K562 (cell line): Measurements from ENCODE around the gene NT5C1B. TPM values are rescaled to one million over a fixed set of nuclear protein-coding genes. Genes with fewer than 3 reads are reported as not detected.

Experiments used
- ATAC-seq: fragments of 200-7000 bp; cut with Tn5 transposase; 3 replicates; pipeline ENCODE4 v1.9.1; 2020; ENCODE audit warnings: moderate library complexity
- BruUV-seq: library from RNA; stranded (reverse); fragments of 400-500 nt; replicated peaks from 2 replicates; lab custom pipeline; 2021; lab: Mats Ljungman, UMichigan
- CTCF ChIA-PET: fragments of 300-600 bp; formaldehyde crosslinking; extraction: SDS; loops from one replicate; lab custom pipeline; 2021; ENCODE audit warnings: low intra/inter-chr PET ratio; lab: Yijun Ruan, JAX
- POLR2A ChIA-PET: fragments of 300-600, 350-650 bp; sonication (Branson Sonifier 250); formaldehyde crosslinking; extraction: SDS; loops from one replicate; lab custom pipeline; 2021; ENCODE audit warnings: antibody characterized with exemption, inconsistent platforms; lab: Yijun Ruan, JAX
- DNase-seq, 4 experiments: peaks; one replicate each; pipeline versions ENCODE4 v3.0.0 to v3.0.0-alpha.2; 2011 to 2018; ENCODE audit warnings: low spot score in 3 of 4, mixed read lengths in 3 of 4; ENCODE audit errors: extremely low read depth in 1 of 4
- FAIRE-seq: peaks from 2 replicates; lab custom pipeline; 2011; peaks lifted over from hg19 to GRCh38; lab: Jason Lieb, UNC
- H2AFZ ChIP-seq: 2 replicates; pipeline ENCODE4 v1.6.0; 2011; ENCODE audit warnings: low read depth, low read length, control low read depth, inconsistent platforms
- H3K27ac ChIP-seq: fragments of 200-600 bp; 3 replicates; pipeline ENCODE4 v1.8.0; 2011; ENCODE audit warnings: low read depth, mild to moderate bottlenecking, control low read depth, inconsistent platforms, low read length, moderate library complexity, mixed read lengths; ENCODE audit errors: extremely low read depth
- H3K27me3 ChIP-seq, 2 experiments: fragments of 300-600 bp in 1 of 2; 2 replicates in 1 of 2; 3 replicates in 1 of 2; pipeline versions ENCODE4 v1.6.0 to v1.8.0; 2011; ENCODE audit warnings: inconsistent platforms in 2 of 2, low read length in 2 of 2, mild to moderate bottlenecking in 1 of 2, mixed read lengths in 1 of 2, moderate library complexity in 1 of 2; ENCODE audit not compliant: control insufficient read depth in 2 of 2, insufficient read depth in 2 of 2
- H3K36me3 ChIP-seq: fragments of 300-600 bp; 3 replicates; pipeline ENCODE4 v1.8.0; 2011; ENCODE audit warnings: mild to moderate bottlenecking, low read length, inconsistent platforms; ENCODE audit not compliant: control insufficient read depth, insufficient read depth
- H3K4me1 ChIP-seq, 2 experiments: fragments of 200-600 bp in 1 of 2; replicated peaks in 1 of 2; 2 replicates in 1 of 2; 3 replicates in 1 of 2; pipeline versions ENCODE4 v1.5.1 to v1.8.0; 2011; ENCODE audit warnings: inconsistent platforms in 2 of 2, low read length in 2 of 2, mild to moderate bottlenecking in 1 of 2, mixed read lengths in 1 of 2, moderate library complexity in 1 of 2; ENCODE audit not compliant: control insufficient read depth in 2 of 2, insufficient read depth in 2 of 2
- H3K4me2 ChIP-seq: 2 replicates; pipeline ENCODE4 v1.6.1; 2011; ENCODE audit warnings: low read length, control low read depth, inconsistent platforms, mixed read lengths; ENCODE audit not compliant: insufficient read depth
- H3K4me3 ChIP-seq: fragments of 200-600 bp; sonication (generic), shearing (Covaris generic); 2 replicates; pipeline ENCODE4 v1.5.1; 2016; ENCODE audit warnings: control low read depth, inconsistent platforms
- H3K79me2 ChIP-seq: fragments of 200-600 bp; 3 replicates; pipeline ENCODE4 v1.8.0; 2011; ENCODE audit warnings: low read length, inconsistent platforms; ENCODE audit not compliant: control insufficient read depth, insufficient read depth
- H3K9ac ChIP-seq, 2 experiments: 2 replicates each; pipeline versions ENCODE4 v1.6.0 to v1.6.1; 2011; ENCODE audit warnings: low read depth in 2 of 2, low read length in 2 of 2, control low read depth in 1 of 2, inconsistent platforms in 1 of 2, mild to moderate bottlenecking in 1 of 2, mixed read lengths in 1 of 2; ENCODE audit not compliant: insufficient read depth in 1 of 2
- H3K9me1 ChIP-seq: one replicate; pipeline ENCODE4 v1.6.0; 2011; ENCODE audit warnings: inconsistent platforms, mild to moderate bottlenecking, low read length, moderate library complexity; ENCODE audit not compliant: control insufficient read depth, insufficient read depth
- H3K9me3 ChIP-seq: replicated peaks from 2 replicates; pipeline ENCODE4 v1.5.1; 2011; ENCODE audit warnings: low read depth, low read length, inconsistent platforms; ENCODE audit not compliant: control insufficient read depth, insufficient read depth
- H4K20me1 ChIP-seq: replicated peaks from 2 replicates; pipeline ENCODE4 v1.6.1; 2011; ENCODE audit warnings: low read length, inconsistent platforms, mixed read lengths; ENCODE audit not compliant: control insufficient read depth, insufficient read depth
- CBFA2T3 ChIP-seq: fragments of 450-650 bp; IDR thresholded peaks from 2 replicates; pipeline ENCODE4 v1.6.1; 2017
- CHD4 ChIP-seq: fragments of 200-600 bp; sonication (generic); IDR thresholded peaks from 3 replicates; pipeline ENCODE4 v1.6.1; 2012; ENCODE audit warnings: low read depth, mild to moderate bottlenecking, mixed read lengths, low read length, inconsistent platforms; ENCODE audit not compliant: insufficient read depth, insufficient replicate concordance, poor library complexity, severe bottlenecking
- CREB3 ChIP-seq: fragments of 450-650 bp; conservative IDR thresholded peaks from 2 replicates; pipeline ENCODE4 v1.6.1; 2016; ENCODE audit warnings: missing genetic modification characterization, low read depth, mild to moderate bottlenecking, missing compliant biosample characterization, moderate library complexity
- CREB3L1 ChIP-seq: fragments of 450-650 bp; IDR thresholded peaks from 2 replicates; pipeline ENCODE4 v1.6.1; 2014; ENCODE audit warnings: low read depth, mild to moderate bottlenecking, moderate library complexity, borderline replicate concordance
- DLX4 ChIP-seq: fragments of 250-450 bp; sonication (Bioruptor Pico); IDR thresholded peaks from 2 replicates; pipeline ENCODE4 v1.6.1; 2021; ENCODE audit warnings: mild to moderate bottlenecking
- EP300 ChIP-seq: IDR thresholded peaks from 2 replicates; pipeline ENCODE4 v1.6.1; 2012; ENCODE audit warnings: low read length, improper control_type of control experiment
- ETV5 ChIP-seq: sonication (generic); formaldehyde crosslinking; IDR thresholded peaks from 2 replicates; pipeline ENCODE4 v1.4.0; 2020; ENCODE audit warnings: low read depth, mild to moderate bottlenecking, missing genetic modification reagents
- FOXA3 ChIP-seq, 2 experiments: fragments of 450-650 bp in 1 of 2; sonication (generic) in 1 of 2; formaldehyde crosslinking; IDR thresholded peaks in 1 of 2; conservative IDR thresholded peaks in 1 of 2; 2 replicates each; pipeline versions ENCODE4 v1.4.0 to v1.8.0; 2020 to 2022; ENCODE audit warnings: mild to moderate bottlenecking in 2 of 2, missing genetic modification reagents in 1 of 2
- HDAC1 ChIP-seq, 2 experiments: fragments of 450-650 bp; IDR thresholded peaks; 2 replicates each; pipeline ENCODE4 v1.6.1; 2016 to 2017; ENCODE audit warnings: inconsistent platforms in 1 of 2, mild to moderate bottlenecking in 1 of 2, moderate library complexity in 1 of 2
- HMG20B ChIP-seq: fragments of 250-450 bp; sonication (Bioruptor Pico); IDR thresholded peaks from 2 replicates; pipeline ENCODE4 v1.5.0; 2021; ENCODE audit warnings: mild to moderate bottlenecking
- HNRNPL ChIP-seq: fragments of 200-400 bp; formaldehyde crosslinking; IDR thresholded peaks from 2 replicates; pipeline ENCODE4 v1.6.1; 2017; ENCODE audit warnings: low read depth, mild to moderate bottlenecking, low read length
- NONO ChIP-seq, 2 experiments: fragments of 200-400 bp in 1 of 2; fragments of 450-650 bp in 1 of 2; formaldehyde crosslinking in 1 of 2; IDR thresholded peaks; 2 replicates each; pipeline ENCODE4 v1.6.1; 2017; ENCODE audit warnings: low read depth in 2 of 2, mild to moderate bottlenecking in 2 of 2, moderate library complexity in 2 of 2, low read length in 1 of 2
- NR4A1 ChIP-seq, 2 experiments: fragments of 250-450 bp in 1 of 2; fragments of 450-650 bp in 1 of 2; sonication (Bioruptor Pico) in 1 of 2; IDR thresholded peaks; 2 replicates each; pipeline versions ENCODE4 v1.4.0 to v1.6.1; 2016 to 2020; ENCODE audit warnings: mild to moderate bottlenecking in 2 of 2, missing compliant biosample characterization in 1 of 2, missing genetic modification characterization in 1 of 2, moderate library complexity in 1 of 2
- PHTF2 ChIP-seq: fragments of 250-450 bp; sonication (Bioruptor Pico); IDR thresholded peaks from 2 replicates; pipeline ENCODE4 v1.5.0; 2021; ENCODE audit warnings: mild to moderate bottlenecking
- SMAD1 ChIP-seq: fragments of 150-350 bp; IDR thresholded peaks from 2 replicates; pipeline ENCODE4 v1.6.1; 2014; ENCODE audit warnings: low read length, low read depth; ENCODE audit not compliant: partially characterized antibody
- SRF ChIP-seq, 2 experiments: fragments of 250-450, 450-650 bp in 1 of 2; sonication (Bioruptor Pico) in 1 of 2; sonication (generic) in 1 of 2; formaldehyde crosslinking; IDR thresholded peaks; 2 replicates each; pipeline versions ENCODE4 v1.5.0 to v1.5.1; 2020 to 2022; ENCODE audit warnings: mild to moderate bottlenecking in 1 of 2, missing genetic modification reagents in 1 of 2
- ZKSCAN1 ChIP-seq: fragments of 150-350 bp; IDR thresholded peaks from 2 replicates; pipeline ENCODE4 v1.6.1; 2016; ENCODE audit warnings: low read depth, low read length
- ZNF41 ChIP-seq: fragments of 250-450 bp; sonication (Bioruptor Pico); conservative IDR thresholded peaks from 2 replicates; pipeline ENCODE4 v1.4.0; 2020; ENCODE audit warnings: mild to moderate bottlenecking
- ZNF79 ChIP-seq: fragments of 250-450 bp; sonication (Bioruptor Pico); IDR thresholded peaks from 2 replicates; pipeline ENCODE4 v1.4.0; 2020; ENCODE audit warnings: low read depth, mild to moderate bottlenecking, moderate library complexity
- WGBS: fragments of 100-300 bp; shearing (Covaris generic); methylation state at CpG from one replicate; pipeline ENCODE4 v1.1.6; 2016; ENCODE audit warnings: low coverage, mixed read lengths; ENCODE audit not compliant: insufficient coverage; ENCODE audit errors: missing lambda C conversion rate; 5-methylcytosine and 5-hydroxymethylcytosine counted together
- in situ Hi-C: fragments of 300-500 bp; cut with MboI; formaldehyde crosslinking; loops from 4 replicates; pipeline ENCODE4 v1.15.0; 2018; ENCODE audit warnings: inconsistent platforms, mixed read lengths
- intact Hi-C: fragments of 100-400 bp; cut with micrococcal nuclease; formaldehyde crosslinking; loops from 2 replicates; pipeline ENCODE4 v1.14.2; 2022
- polyA plus RNA-seq, 8 experiments: library from polyadenylated mRNA; depleted of rRNA in 4 of 8; stranded (reverse) in 5 of 8; unstranded in 3 of 8; fragments of >200 nt; fragmentation: Nextera tagmentation in 2 of 8; fragmentation: Illumina TruSeq in 1 of 8; extraction: Ambion mirVana in 2 of 8; extraction: Trizol in 1 of 8; gene quantifications; 2 replicates each; pipeline versions ENCODE4 v1.2.1 to v1.2.3, GENCODE V29; 2011 to 2014; ENCODE audit warnings: inconsistent platforms in 1 of 8, missing spikeins in 1 of 8
- total RNA-seq, 7 experiments: library from RNA; depleted of rRNA in 6 of 7; stranded (reverse); fragments of >200 nt in 6 of 7; fragmentation: Illumina TruSeq in 2 of 7; extraction: Trizol in 2 of 7; gene quantifications; 2 replicates each; pipeline versions ENCODE4 v1.2.1 to v1.2.3, GENCODE V29; 2011 to 2021; ENCODE audit warnings: low replicate concordance in 1 of 7

The NT5C1B gene
- total and polyA plus RNA-seq, 9 of the 15 experiments (the other 6 are each of a cell fraction or from before 2014, with no cell fraction given): 0.07 TPM; not detected in 8

GRCh38 chr2:18540872-18541271 lies 48.5 kb downstream of the NT5C1B start:
- no peaks in the 10 kb centered on the region for H3K9me3 ChIP-seq
- no peaks in the 10 kb centered on the region for H3K9me1 ChIP-seq
- POLR2A ChIA-PET: no interaction called here
- FAIRE-seq: no peak
- DNase-seq: no peak
- H3K4me1 ChIP-seq: no peaks in the 10 kb centered on the region
- no peak overlapping the region for H3K9ac ChIP-seq
- H4K20me1 ChIP-seq: no peaks in the 10 kb centered on the region
- no TSS peak for BruUV-seq
- no peaks in the 10 kb centered on the region for H3K27me3 ChIP-seq
- WGBS: 0% methylated on average over 2 of the region's 2 CpGs
- no peak overlapping the region for H3K4me3 ChIP-seq
- CTCF ChIA-PET: no interaction called here
- no peak for ATAC-seq
- no peaks in the 10 kb centered on the region for H3K36me3 ChIP-seq
- TF ChIP-seq HNRNPL: no peak
- TF ChIP-seq NR4A1 (CRISPR knock-in tag; IDR thresholded peaks at IDR 0.05): no peak
- TF ChIP-seq NR4A1 (tag; IDR thresholded peaks at IDR 0.05): no peak
- no peak for TF ChIP-seq CREB3L1
- no peak for TF ChIP-seq DLX4 (CRISPR knock-in tag)
- no peak for TF ChIP-seq ZKSCAN1
- TF ChIP-seq EP300: no peak
- no peak for TF ChIP-seq PHTF2 (CRISPR knock-in tag)
- TF ChIP-seq NONO (IDR thresholded peaks at IDR 0.05; ENCODE audit: low read depth in 2 of 2, low read length in 1 of 2): no peak
- TF ChIP-seq SRF (CRISPR knock-in tag; IDR thresholded peaks at IDR 0.05): no peak
- TF ChIP-seq CREB3 (tag): no peak
- no peak for TF ChIP-seq SMAD1
- TF ChIP-seq FOXA3 (CRISPR knock-in tag; conservative IDR thresholded peaks at IDR 0.05 in 1 of 2, IDR thresholded peaks at IDR 0.05 in 1 of 2): no peak
- no peak for TF ChIP-seq ZNF41
- TF ChIP-seq CHD4: no peak
- TF ChIP-seq CBFA2T3: no peak
- no peak for TF ChIP-seq HDAC1 (IDR thresholded peaks at IDR 0.05)
- TF ChIP-seq ZNF79 (CRISPR knock-in tag): no peak
- TF ChIP-seq ETV5 (CRISPR knock-in tag): no peak
- no peak for TF ChIP-seq HMG20B
- TF ChIP-seq, all 486 proteins: peak for 0
- no peaks in the 10 kb centered on the region for H3K79me2 ChIP-seq
- intact Hi-C loops: no loop called here
- no peak overlapping the region for H3K27ac ChIP-seq
- H3K4me2 ChIP-seq: no peak overlapping the region
- no peak overlapping the region for H2AFZ ChIP-seq
- in situ Hi-C loops: no loop called here
